Omental fat pad (tissue), 4 donors: ENCODE data around the gene CCNC. TPM values are rescaled to one million over a fixed set of nuclear protein-coding genes. Genes with fewer than 3 reads are reported as not detected.

Experiments
- ATAC-seq: fragments of 150-250 bp; one replicate; pipeline ENCODE4 v1.9.1; 2016; ENCODE audit warnings: mild to moderate bottlenecking, moderate library complexity; ENCODE audit not compliant: low FRiP score
- DNase-seq: peaks from one replicate; pipeline ENCODE4 v3.0.0-alpha.2; 2019; ENCODE audit warnings: low spot score
- total RNA-seq, 4 donors: library from RNA; depleted of rRNA; stranded (reverse); fragments of >200 nt; gene quantifications; one replicate each; pipeline ENCODE4 v1.1.0, GENCODE V29; 2016
- TF ChIP-seq, protein P1 (sequence below), 3 donors: fragments of 450-650 bp; IDR thresholded peaks; one replicate each; pipeline ENCODE4 v1.5.1; 2016 to 2017; ENCODE audit warnings: antibody characterized with exemption in 3 of 3, mild to moderate bottlenecking in 3 of 3, moderate library complexity in 2 of 3

The CCNC gene
- total RNA-seq, 4 donors from 2014 or later: 49.6 to 59.9 (median 50.3) TPM

DNA sequence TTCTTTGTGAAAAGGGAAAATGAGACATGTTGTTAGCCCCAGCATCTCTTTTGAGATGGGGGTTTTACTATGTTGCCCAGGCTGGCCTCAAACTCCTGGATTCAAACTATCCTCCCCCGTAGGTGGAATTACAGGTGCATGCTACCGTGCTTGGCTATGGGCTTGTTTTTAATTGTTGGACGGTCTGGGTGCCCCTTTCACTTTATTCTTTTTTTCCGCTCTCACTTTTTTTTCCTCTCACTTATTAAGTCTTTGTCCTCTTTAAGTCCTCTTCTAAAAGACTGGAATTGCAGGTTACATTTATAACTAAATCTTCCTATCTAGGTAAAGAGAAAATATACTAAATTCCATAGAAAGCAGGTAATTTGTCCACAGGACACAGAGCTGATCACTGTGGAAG lies 19.3 kb upstream of the CCNC start:
- TF ChIP-seq, protein P1, sequence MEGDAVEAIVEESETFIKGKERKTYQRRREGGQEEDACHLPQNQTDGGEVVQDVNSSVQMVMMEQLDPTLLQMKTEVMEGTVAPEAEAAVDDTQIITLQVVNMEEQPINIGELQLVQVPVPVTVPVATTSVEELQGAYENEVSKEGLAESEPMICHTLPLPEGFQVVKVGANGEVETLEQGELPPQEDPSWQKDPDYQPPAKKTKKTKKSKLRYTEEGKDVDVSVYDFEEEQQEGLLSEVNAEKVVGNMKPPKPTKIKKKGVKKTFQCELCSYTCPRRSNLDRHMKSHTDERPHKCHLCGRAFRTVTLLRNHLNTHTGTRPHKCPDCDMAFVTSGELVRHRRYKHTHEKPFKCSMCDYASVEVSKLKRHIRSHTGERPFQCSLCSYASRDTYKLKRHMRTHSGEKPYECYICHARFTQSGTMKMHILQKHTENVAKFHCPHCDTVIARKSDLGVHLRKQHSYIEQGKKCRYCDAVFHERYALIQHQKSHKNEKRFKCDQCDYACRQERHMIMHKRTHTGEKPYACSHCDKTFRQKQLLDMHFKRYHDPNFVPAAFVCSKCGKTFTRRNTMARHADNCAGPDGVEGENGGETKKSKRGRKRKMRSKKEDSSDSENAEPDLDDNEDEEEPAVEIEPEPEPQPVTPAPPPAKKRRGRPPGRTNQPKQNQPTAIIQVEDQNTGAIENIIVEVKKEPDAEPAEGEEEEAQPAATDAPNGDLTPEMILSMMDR (IDR thresholded peaks at IDR 0.05): no peak
- no peak for ATAC-seq
- DNase-seq: no peak

- TF ChIP-seq, protein P1 (IDR thresholded peaks at IDR 0.05): no peak
- no peak for DNase-seq
- ATAC-seq: no peak
Observed at GRCh38 chr6:99579781-99580180, 11.3 kb upstream of the CCNC start.

- DNase-seq (no peak), ATAC-seq (no peak)
- TF ChIP-seq, protein P1 (IDR thresholded peaks at IDR 0.05): no peak
Observed at GRCh38 chr6:99575544-99576227, 7.2 kb upstream of the CCNC start.

- TF ChIP-seq, protein P1 (IDR thresholded peaks at IDR 0.05): no peak
- no peak for ATAC-seq
- DNase-seq: no peak
Observed at GRCh38 chr6:99573980-99574617, 5.6 kb upstream of the CCNC start.

DNA sequence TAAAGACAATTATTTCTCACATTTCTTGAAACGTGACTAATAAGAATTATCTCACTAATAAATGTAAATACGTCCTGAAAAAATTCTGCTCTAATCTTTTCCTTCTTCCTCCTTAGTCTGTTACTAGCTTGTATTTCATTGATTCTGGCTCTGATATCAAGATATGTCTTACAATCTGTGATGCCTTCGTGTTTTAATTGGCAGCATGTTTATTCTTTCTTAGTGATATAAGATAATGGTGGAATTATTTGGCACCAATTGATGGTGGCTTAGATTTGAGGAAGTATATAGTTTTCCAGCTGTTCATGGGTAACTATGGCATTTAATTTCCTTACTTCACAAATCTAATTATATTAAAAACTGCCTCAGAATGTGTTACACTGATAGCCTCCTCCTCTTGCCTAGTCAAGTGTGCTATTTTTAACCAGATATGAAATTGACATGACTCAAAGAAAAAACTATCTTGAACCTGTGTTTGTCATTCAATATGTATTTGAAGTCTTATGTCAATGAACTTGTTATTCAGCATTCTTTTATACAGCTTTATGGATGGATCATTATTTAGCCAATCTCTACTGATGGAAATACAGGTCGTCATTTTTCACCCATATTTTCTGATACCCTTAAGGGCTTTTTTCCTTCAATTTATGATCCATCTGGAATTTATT lies 5.3 kb downstream of the CCNC start:
- ATAC-seq: no peak
- no peak for DNase-seq
- TF ChIP-seq, protein P1 (IDR thresholded peaks at IDR 0.05): no peak

GRCh38 chr6:99560668-99561067 lies 7.8 kb downstream of the CCNC start:
- no peak for ATAC-seq
- DNase-seq: no peak
- TF ChIP-seq, protein P1 (IDR thresholded peaks at IDR 0.05): no peak
